Neural cell (in vitro differentiated cells): Measurements from ENCODE around the gene PCDH9. TPM values are rescaled to one million over a fixed set of nuclear protein-coding genes. Genes with fewer than 3 reads are reported as not detected.

ENCODE experiments used
- H2AFZ ChIP-seq: fragments of 200-600, 300-800 bp; sonication (generic), shearing (Covaris generic); 2 replicates; pipeline ENCODE4 v1.6.0; 2014; ENCODE audit warnings: low read depth, mild to moderate bottlenecking, antibody characterized with exemption, low read length, moderate library complexity
- H3F3A ChIP-seq: fragments of 200-600 bp; shearing (Covaris generic); 2 replicates; pipeline ENCODE4 v1.6.1; 2016; ENCODE audit warnings: mild to moderate bottlenecking, moderate library complexity, mixed read lengths, antibody characterized with exemption, low read length; ENCODE audit not compliant: insufficient read depth, poor library complexity, severe bottlenecking
- H3K27ac ChIP-seq: fragments of 200-600, 300-800 bp; sonication (generic), shearing (Covaris generic); 2 replicates; pipeline ENCODE4 v1.5.1; 2014; ENCODE audit warnings: mild to moderate bottlenecking, low read length, moderate library complexity
- H3K27me3 ChIP-seq: fragments of 300-800, 200-600 bp; sonication (generic), shearing (Covaris generic); 2 replicates; pipeline ENCODE4 v1.6.0; 2014; ENCODE audit warnings: mild to moderate bottlenecking, low read depth, low read length, moderate library complexity; ENCODE audit not compliant: insufficient read depth
- H3K36me3 ChIP-seq: fragments of 300-800, 200-600 bp; sonication (generic), shearing (Covaris generic); 2 replicates; pipeline ENCODE4 v1.5.1; 2014; ENCODE audit warnings: mild to moderate bottlenecking, antibody characterized with exemption, low read length, moderate library complexity; ENCODE audit not compliant: insufficient read depth
- H3K4me2 ChIP-seq: fragments of 300-800, 200-600 bp; sonication (generic), shearing (Covaris generic); 2 replicates; pipeline ENCODE4 v1.6.0; 2014; ENCODE audit warnings: mild to moderate bottlenecking, low read length
- H3K4me3 ChIP-seq: fragments of 300-800, 200-600 bp; sonication (generic), shearing (Covaris generic); 2 replicates; pipeline ENCODE4 v1.5.1; 2014; ENCODE audit warnings: mild to moderate bottlenecking, low read length, moderate library complexity
- H3K79me2 ChIP-seq: fragments of 200-600 bp; shearing (Covaris generic); replicated peaks from 2 replicates; pipeline ENCODE4 v1.6.0; 2014; ENCODE audit warnings: mild to moderate bottlenecking, low read length, moderate library complexity; ENCODE audit not compliant: insufficient read depth
- H3K9ac ChIP-seq: fragments of 300-800, 200-600 bp; sonication (generic), shearing (Covaris generic); 2 replicates; pipeline ENCODE4 v1.6.1; 2016; ENCODE audit warnings: mild to moderate bottlenecking, low read length, mixed read lengths
- H3K9me2 ChIP-seq: fragments of 200-600 bp; shearing (Covaris generic); 2 replicates; pipeline ENCODE4 v1.6.1; 2016; ENCODE audit warnings: mild to moderate bottlenecking, low read length, mixed read lengths; ENCODE audit not compliant: insufficient read depth
- H3K9me3 ChIP-seq: fragments of 200-600, 300-800 bp; sonication (generic), shearing (Covaris generic); 2 replicates; pipeline ENCODE4 v1.6.1; 2016; ENCODE audit warnings: mild to moderate bottlenecking, mixed run types, low read length, moderate library complexity, mixed read lengths
- H4K20me1 ChIP-seq: fragments of 200-600 bp; shearing (Covaris generic); 2 replicates; pipeline ENCODE4 v1.6.1; 2016; ENCODE audit warnings: mild to moderate bottlenecking, mixed run types; ENCODE audit not compliant: insufficient read depth
- EP300 ChIP-seq: fragments of 450-650 bp; conservative IDR thresholded peaks from 2 replicates; pipeline ENCODE4 v1.6.1; 2014; ENCODE audit warnings: antibody characterized with exemption, mild to moderate bottlenecking, moderate library complexity; ENCODE audit not compliant: poor library complexity, severe bottlenecking
- EZH2 ChIP-seq: fragments of 200-600, 300-800 bp; shearing (Covaris generic), sonication (generic); IDR thresholded peaks from 2 replicates; pipeline ENCODE4 v1.6.1; 2014; ENCODE audit warnings: antibody characterized with exemption, low read length, borderline replicate concordance, mild to moderate bottlenecking; ENCODE audit not compliant: insufficient read depth, poor library complexity, severe bottlenecking
- MXI1 ChIP-seq: fragments of 450-650 bp; conservative IDR thresholded peaks from 2 replicates; pipeline ENCODE4 v1.6.1; 2014; ENCODE audit warnings: antibody characterized with exemption, mild to moderate bottlenecking; ENCODE audit not compliant: poor library complexity, severe bottlenecking
- POLR2AphosphoS5 ChIP-seq: IDR thresholded peaks from 2 replicates; pipeline ENCODE4 v1.6.1; 2012
- RAD21 ChIP-seq: fragments of 450-650 bp; conservative IDR thresholded peaks from 2 replicates; pipeline ENCODE4 v1.6.1; 2014; ENCODE audit warnings: antibody characterized with exemption, mild to moderate bottlenecking, moderate library complexity
- SMC3 ChIP-seq: fragments of 450-650 bp; conservative IDR thresholded peaks from 2 replicates; pipeline ENCODE4 v1.6.1; 2014; ENCODE audit warnings: antibody characterized with exemption, mild to moderate bottlenecking, moderate library complexity; ENCODE audit not compliant: poor library complexity
- TAF1 ChIP-seq: IDR thresholded peaks from 2 replicates; pipeline ENCODE4 v1.6.1; 2012; ENCODE audit warnings: low read depth
- polyA plus RNA-seq: library from polyadenylated mRNA; depleted of rRNA; stranded (reverse); fragments of >200 nt; gene quantifications from 2 replicates; pipeline ENCODE4 v1.2.3, GENCODE V29; 2014
- TF ChIP-seq, protein P1 (sequence below): fragments of 450-650 bp; IDR thresholded peaks from 2 replicates; pipeline ENCODE4 v1.5.1; 2014; ENCODE audit warnings: antibody characterized with exemption, mild to moderate bottlenecking, moderate library complexity; ENCODE audit not compliant: poor library complexity, severe bottlenecking
- TF ChIP-seq, protein P2 (sequence below): IDR thresholded peaks from 2 replicates; pipeline ENCODE4 v1.6.1; 2012; ENCODE audit warnings: borderline replicate concordance

The PCDH9 gene
- polyA plus RNA-seq, 1 donor from 2014 or later = 4.6 TPM

DNA sequence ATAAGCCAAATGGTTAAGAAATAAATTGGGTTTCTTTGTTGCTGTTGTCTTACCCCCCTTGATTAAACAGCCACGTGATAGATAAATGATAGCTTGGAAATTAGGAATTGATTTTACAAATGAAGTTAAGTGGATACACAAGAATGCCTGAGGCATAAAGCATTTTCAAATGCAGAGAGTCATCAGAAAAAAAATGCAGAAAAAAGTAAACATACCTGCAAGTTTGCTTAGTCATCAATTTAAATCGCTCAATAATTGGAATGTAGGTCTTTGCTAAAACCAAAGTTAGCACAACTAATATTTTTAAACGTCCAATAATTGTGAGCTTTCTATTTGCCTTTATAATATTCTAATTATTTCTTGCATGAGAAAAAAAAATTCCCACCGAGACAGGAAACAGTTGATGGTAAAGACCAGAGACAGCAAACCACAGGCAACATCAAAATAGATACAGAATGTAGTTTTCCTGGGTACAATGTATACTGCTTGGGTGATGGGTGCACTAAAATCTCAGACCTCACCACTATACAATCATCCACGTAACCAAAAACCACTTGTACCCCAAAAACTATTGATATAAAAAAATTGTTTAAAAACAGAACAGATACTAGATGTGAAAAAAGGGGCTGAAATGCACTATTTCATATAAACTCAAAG, 924.0 kb downstream of the PCDH9 start:
- no peak for TF ChIP-seq POLR2AphosphoS5
- TF ChIP-seq EZH2 = no peak
- TF ChIP-seq, protein P1, sequence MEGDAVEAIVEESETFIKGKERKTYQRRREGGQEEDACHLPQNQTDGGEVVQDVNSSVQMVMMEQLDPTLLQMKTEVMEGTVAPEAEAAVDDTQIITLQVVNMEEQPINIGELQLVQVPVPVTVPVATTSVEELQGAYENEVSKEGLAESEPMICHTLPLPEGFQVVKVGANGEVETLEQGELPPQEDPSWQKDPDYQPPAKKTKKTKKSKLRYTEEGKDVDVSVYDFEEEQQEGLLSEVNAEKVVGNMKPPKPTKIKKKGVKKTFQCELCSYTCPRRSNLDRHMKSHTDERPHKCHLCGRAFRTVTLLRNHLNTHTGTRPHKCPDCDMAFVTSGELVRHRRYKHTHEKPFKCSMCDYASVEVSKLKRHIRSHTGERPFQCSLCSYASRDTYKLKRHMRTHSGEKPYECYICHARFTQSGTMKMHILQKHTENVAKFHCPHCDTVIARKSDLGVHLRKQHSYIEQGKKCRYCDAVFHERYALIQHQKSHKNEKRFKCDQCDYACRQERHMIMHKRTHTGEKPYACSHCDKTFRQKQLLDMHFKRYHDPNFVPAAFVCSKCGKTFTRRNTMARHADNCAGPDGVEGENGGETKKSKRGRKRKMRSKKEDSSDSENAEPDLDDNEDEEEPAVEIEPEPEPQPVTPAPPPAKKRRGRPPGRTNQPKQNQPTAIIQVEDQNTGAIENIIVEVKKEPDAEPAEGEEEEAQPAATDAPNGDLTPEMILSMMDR = no peak
- TF ChIP-seq EP300 = no peak
- TF ChIP-seq SMC3 = no peak
- Histone ChIP-seq H3K79me2 (no peaks in the 10 kb centered on the region), H2AFZ (no peak overlapping the region), H3K27me3 (no peaks in the 10 kb centered on the region), H3K4me3 (no peak overlapping the region), H4K20me1 (no peaks in the 10 kb centered on the region), H3F3A (no peaks in the 10 kb centered on the region), H3K9ac (no peak overlapping the region), H3K27ac (no peak overlapping the region), H3K36me3 (no peaks in the 10 kb centered on the region), H3K4me2 (no peak overlapping the region), H3K9me2 (no peaks in the 10 kb centered on the region), H3K9me3 (no peaks in the 10 kb centered on the region)

DNA sequence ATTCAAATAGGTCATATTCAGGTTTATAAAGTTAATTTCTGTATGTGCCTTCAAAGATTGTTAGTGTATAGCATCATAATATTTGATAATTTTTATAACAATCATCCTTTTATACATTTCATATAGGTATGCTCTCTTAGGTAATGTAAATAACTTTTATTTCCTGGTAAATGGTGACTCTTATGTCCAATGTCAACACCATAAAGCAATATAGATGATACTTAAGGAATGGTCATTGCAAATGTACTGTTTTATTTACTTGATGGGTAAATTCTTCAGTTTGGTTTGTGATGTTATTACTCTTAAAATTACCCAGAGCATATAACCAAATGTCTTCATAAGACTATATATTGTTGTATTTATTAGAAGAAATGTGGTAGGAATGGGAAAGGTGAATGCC, 928.7 kb downstream of the PCDH9 start:
- Histone ChIP-seq H3K79me2 (no peaks in the 10 kb centered on the region), H3K36me3 (no peaks in the 10 kb centered on the region), H2AFZ (no peak overlapping the region), H3K4me2 (no peak overlapping the region), H3F3A (no peaks in the 10 kb centered on the region), H3K9me3 (no peaks in the 10 kb centered on the region), H3K4me3 (no peak overlapping the region), H3K9me2 (no peaks in the 10 kb centered on the region), H3K27me3 (no peaks in the 10 kb centered on the region), H3K9ac (no peak overlapping the region), H4K20me1 (no peaks in the 10 kb centered on the region), H3K27ac (no peak overlapping the region)
- TF ChIP-seq POLR2AphosphoS5 (no peak), SMC3 (no peak), EP300 (no peak), MXI1 (no peak), EZH2 (no peak), RAD21 (no peak), TAF1 (no peak)
- TF ChIP-seq, protein P1 = no peak

DNA sequence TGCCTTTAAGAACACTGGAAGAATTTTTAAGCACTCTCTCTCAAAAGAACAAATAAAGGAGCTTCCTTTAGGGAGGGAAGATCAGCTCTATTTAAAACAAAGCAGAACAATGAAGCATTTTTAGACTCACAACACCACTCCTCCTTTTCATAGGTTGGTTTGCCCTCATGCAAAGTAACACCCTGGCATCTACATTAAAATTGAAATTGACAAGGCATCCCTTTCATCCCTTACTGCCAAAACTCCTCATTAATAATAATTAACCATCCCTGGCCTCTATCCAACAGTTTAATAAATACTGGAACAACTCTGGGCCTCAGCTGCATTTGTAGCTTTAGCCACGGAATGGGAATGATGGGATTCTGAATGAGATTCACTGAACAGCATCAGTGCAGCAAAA, 929.1 kb downstream of the PCDH9 start:
- TF ChIP-seq POLR2AphosphoS5 = no peak
- TF ChIP-seq, protein P2, sequence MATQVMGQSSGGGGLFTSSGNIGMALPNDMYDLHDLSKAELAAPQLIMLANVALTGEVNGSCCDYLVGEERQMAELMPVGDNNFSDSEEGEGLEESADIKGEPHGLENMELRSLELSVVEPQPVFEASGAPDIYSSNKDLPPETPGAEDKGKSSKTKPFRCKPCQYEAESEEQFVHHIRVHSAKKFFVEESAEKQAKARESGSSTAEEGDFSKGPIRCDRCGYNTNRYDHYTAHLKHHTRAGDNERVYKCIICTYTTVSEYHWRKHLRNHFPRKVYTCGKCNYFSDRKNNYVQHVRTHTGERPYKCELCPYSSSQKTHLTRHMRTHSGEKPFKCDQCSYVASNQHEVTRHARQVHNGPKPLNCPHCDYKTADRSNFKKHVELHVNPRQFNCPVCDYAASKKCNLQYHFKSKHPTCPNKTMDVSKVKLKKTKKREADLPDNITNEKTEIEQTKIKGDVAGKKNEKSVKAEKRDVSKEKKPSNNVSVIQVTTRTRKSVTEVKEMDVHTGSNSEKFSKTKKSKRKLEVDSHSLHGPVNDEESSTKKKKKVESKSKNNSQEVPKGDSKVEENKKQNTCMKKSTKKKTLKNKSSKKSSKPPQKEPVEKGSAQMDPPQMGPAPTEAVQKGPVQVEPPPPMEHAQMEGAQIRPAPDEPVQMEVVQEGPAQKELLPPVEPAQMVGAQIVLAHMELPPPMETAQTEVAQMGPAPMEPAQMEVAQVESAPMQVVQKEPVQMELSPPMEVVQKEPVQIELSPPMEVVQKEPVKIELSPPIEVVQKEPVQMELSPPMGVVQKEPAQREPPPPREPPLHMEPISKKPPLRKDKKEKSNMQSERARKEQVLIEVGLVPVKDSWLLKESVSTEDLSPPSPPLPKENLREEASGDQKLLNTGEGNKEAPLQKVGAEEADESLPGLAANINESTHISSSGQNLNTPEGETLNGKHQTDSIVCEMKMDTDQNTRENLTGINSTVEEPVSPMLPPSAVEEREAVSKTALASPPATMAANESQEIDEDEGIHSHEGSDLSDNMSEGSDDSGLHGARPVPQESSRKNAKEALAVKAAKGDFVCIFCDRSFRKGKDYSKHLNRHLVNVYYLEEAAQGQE = no peak
- no peak for TF ChIP-seq EP300
- TF ChIP-seq, protein P1 = no peak
- no peak for TF ChIP-seq MXI1
- Histone ChIP-seq H3F3A (no peaks in the 10 kb centered on the region), H3K79me2 (no peaks in the 10 kb centered on the region), H3K9ac (no peak overlapping the region), H3K4me2 (no peak overlapping the region), H3K36me3 (no peaks in the 10 kb centered on the region), H3K27ac (no peak overlapping the region), H4K20me1 (no peaks in the 10 kb centered on the region), H3K9me3 (no peaks in the 10 kb centered on the region), H3K4me3 (no peak overlapping the region), H3K9me2 (no peaks in the 10 kb centered on the region), H3K27me3 (no peaks in the 10 kb centered on the region), H2AFZ (no peak overlapping the region)
